Ascending aorta (tissue), 2 donors: ENCODE results near the gene NCAPG. TPM values are rescaled to one million over a fixed set of nuclear protein-coding genes. Genes with fewer than 3 reads are reported as not detected.

Experiments used
- DNase-seq, 2 donors: peaks; one replicate each; pipeline ENCODE4 v3.0.0-alpha.2; 2019; ENCODE audit warnings: low spot score in 2 of 2
- H3K27ac ChIP-seq, 2 donors: fragments of 200-600 bp; sonication (generic); one replicate each; pipeline ENCODE4 v1.5.1; 2016 to 2017; ENCODE audit warnings: mild to moderate bottlenecking in 1 of 2
- H3K27me3 ChIP-seq: fragments of 200-600 bp; sonication (generic); one replicate; pipeline ENCODE4 v1.5.1; 2017
- H3K36me3 ChIP-seq, 2 donors: fragments of 200-600 bp; sonication (generic); one replicate each; pipeline ENCODE4 v1.5.1; 2016
- H3K4me1 ChIP-seq, 2 donors: fragments of 200-600 bp; sonication (generic); one replicate each; pipeline ENCODE4 v1.5.1; 2016 to 2017; ENCODE audit warnings: mild to moderate bottlenecking in 1 of 2
- H3K4me3 ChIP-seq, 2 donors: fragments of 200-600 bp; sonication (generic); one replicate each; pipeline ENCODE4 v1.5.1; 2016 to 2017; ENCODE audit warnings: mild to moderate bottlenecking in 1 of 2
- H3K9me3 ChIP-seq, 2 donors: fragments of 200-600 bp; sonication (generic); one replicate each; pipeline ENCODE4 v1.5.1; 2016
- CTCF ChIP-seq, 3 experiments: fragments of 200-600 bp in 2 of 3; fragments of 450-650 bp in 1 of 3; sonication (generic) in 2 of 3; IDR thresholded peaks; one replicate each; pipeline ENCODE4 v1.5.1; 2016 to 2019; ENCODE audit warnings: antibody characterized with exemption in 3 of 3, mild to moderate bottlenecking in 1 of 3, moderate library complexity in 1 of 3
- intact Hi-C: fragments of 100-400 bp; cut with DNase I; formaldehyde crosslinking; loops from one replicate; pipeline ENCODE4 v1.15.1; 2023
- total RNA-seq: library from RNA; depleted of rRNA; stranded (reverse); fragments of >200 nt; gene quantifications from one replicate; pipeline ENCODE4 v1.1.0, GENCODE V29; 2016

NCAPG gene, protein sequence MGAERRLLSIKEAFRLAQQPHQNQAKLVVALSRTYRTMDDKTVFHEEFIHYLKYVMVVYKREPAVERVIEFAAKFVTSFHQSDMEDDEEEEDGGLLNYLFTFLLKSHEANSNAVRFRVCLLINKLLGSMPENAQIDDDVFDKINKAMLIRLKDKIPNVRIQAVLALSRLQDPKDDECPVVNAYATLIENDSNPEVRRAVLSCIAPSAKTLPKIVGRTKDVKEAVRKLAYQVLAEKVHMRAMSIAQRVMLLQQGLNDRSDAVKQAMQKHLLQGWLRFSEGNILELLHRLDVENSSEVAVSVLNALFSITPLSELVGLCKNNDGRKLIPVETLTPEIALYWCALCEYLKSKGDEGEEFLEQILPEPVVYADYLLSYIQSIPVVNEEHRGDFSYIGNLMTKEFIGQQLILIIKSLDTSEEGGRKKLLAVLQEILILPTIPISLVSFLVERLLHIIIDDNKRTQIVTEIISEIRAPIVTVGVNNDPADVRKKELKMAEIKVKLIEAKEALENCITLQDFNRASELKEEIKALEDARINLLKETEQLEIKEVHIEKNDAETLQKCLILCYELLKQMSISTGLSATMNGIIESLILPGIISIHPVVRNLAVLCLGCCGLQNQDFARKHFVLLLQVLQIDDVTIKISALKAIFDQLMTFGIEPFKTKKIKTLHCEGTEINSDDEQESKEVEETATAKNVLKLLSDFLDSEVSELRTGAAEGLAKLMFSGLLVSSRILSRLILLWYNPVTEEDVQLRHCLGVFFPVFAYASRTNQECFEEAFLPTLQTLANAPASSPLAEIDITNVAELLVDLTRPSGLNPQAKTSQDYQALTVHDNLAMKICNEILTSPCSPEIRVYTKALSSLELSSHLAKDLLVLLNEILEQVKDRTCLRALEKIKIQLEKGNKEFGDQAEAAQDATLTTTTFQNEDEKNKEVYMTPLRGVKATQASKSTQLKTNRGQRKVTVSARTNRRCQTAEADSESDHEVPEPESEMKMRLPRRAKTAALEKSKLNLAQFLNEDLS
- total RNA-seq: not detected

DNA sequence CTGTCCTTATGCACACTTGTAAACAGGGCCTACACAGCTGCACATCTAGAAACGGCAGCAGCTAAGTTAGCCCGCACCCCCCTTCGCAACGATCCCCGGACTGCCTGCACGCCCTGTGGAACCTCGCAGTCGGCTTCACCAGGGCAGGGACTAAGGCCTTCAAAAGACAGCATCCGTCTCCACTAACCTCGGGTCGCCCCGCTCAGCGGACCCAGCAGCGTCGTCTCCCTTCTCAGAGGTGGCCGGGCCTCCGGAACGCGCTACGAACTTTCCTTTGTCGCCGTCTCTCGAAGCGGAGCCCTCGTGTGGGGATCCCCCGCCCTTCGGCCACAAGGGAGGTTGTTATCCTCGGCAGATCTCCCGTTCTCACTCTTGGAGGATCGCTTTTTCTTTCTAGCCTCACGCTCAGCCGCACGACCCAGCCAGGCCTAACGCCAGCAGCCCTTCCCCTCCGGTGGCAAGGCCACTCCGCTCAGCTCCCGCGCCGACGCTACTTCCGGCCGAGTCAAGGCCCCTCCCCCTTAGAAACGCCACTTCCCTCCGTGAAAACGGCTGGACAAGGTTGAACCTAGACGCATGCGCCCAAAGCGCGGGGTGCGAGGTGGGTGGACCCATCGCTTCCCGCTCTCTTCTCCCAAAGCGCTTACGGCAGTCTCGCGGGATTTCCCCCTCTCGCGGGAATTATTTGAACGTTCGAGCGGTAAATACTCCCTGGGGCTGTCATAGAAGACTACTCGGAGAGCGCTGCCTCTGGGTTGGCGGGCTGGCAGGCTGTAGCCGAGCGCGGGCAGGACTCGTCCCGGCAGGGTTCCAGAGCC lies at the start of gene NCAPG, which contains the start of gene DCAF16:
NCAPG (plus strand) TSS at position 720 of the 818 bp plus-strand sequence. CDS start 99 bp downstream, outside the sequence.
DCAF16 (minus strand) TSS at position 498 of the 818 bp plus-strand sequence. CDS start 6,616 bp downstream, outside the sequence.
- peak within 1 kb of the TSS; percentile 91 to 94 for H3K27ac ChIP-seq
- peak within 1 kb of the TSS; percentile 72 to 83 for H3K4me3 ChIP-seq
- no peaks in the 10 kb centered on the region for H3K9me3 ChIP-seq
- H3K36me3 ChIP-seq: no peaks in the 10 kb centered on the region
- no peak for TF ChIP-seq CTCF (IDR thresholded peaks at IDR 0.05)
- peak; percentile 95 to 100 for DNase-seq
- peaks cover 9 to 26% of the 10 kb centered on the region in 2 donors for H3K4me1 ChIP-seq
- no peaks in the 10 kb centered on the region for H3K27me3 ChIP-seq
- intact Hi-C loops: loop anchor here (1.0 to 5.0 kb wide), 5 partner anchors 196 to 1578 kb away; partner anchors contain the start of genes LAP3 and MED28

GRCh38 chr4:17761062-17761461 lies 49.7 kb upstream of the NCAPG start:
- Histone ChIP-seq H3K9me3 (no peaks in the 10 kb centered on the region), H3K36me3 (no peaks in the 10 kb centered on the region), H3K27me3 (no peaks in the 10 kb centered on the region), H3K4me1 (no peaks in the 10 kb centered on the region), H3K27ac (no peak overlapping the region), H3K4me3 (no peak overlapping the region)
- TF ChIP-seq CTCF (IDR thresholded peaks at IDR 0.05): no peak
- intact Hi-C loops: no loop called here
- no peak for DNase-seq

- Histone ChIP-seq H3K27me3 (no peaks in the 10 kb centered on the region), H3K36me3 (no peaks in the 10 kb centered on the region), H3K4me1 (no peaks in the 10 kb centered on the region), H3K27ac (no peak overlapping the region), H3K4me3 (no peak overlapping the region), H3K9me3 (peaks cover 0 to 5% of the 10 kb centered on the region in 2 donors)
- no peak for DNase-seq
- intact Hi-C loops: no loop called here
- no peak for TF ChIP-seq CTCF (IDR thresholded peaks at IDR 0.05)
Observed at GRCh38 chr4:17762726-17763125, 48.1 kb upstream of the NCAPG start.

DNA sequence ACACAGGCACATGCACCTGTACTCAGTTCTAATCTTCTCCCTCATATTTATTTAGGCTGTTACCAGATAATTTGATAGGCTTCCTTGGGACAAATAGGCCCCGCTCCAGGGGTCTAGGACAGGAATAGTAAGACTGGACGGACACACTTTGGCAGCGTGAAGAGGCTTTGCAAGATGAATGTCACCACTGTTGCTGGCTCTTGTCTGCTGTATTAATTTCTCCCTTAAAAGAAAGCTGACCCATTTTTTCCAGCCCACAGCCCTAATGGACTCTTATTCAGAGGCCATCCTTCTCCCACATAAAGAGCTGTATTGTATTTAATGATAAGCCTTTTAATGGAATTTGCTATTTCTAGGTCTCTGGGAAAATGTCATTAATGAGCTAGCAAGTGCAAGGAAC lies 47.4 kb upstream of the NCAPG start:
- intact Hi-C loops: no loop called here
- TF ChIP-seq CTCF (IDR thresholded peaks at IDR 0.05): no peak
- H3K36me3 ChIP-seq: no peaks in the 10 kb centered on the region
- H3K4me1 ChIP-seq: no peaks in the 10 kb centered on the region
- H3K4me3 ChIP-seq: no peak overlapping the region
- H3K27me3 ChIP-seq: no peaks in the 10 kb centered on the region
- no peak overlapping the region for H3K27ac ChIP-seq
- peaks cover 0 to 5% of the 10 kb centered on the region in 2 donors for H3K9me3 ChIP-seq
- no peak for DNase-seq

- no peak for DNase-seq
- no peaks in the 10 kb centered on the region for H3K36me3 ChIP-seq
- H3K4me3 ChIP-seq: no peak overlapping the region
- H3K27me3 ChIP-seq: no peaks in the 10 kb centered on the region
- intact Hi-C loops: no loop called here
- no peak for TF ChIP-seq CTCF (IDR thresholded peaks at IDR 0.05)
- H3K9me3 ChIP-seq: peaks cover 0 to 5% of the 10 kb centered on the region in 2 donors
- H3K27ac ChIP-seq: no peak overlapping the region
- no peaks in the 10 kb centered on the region for H3K4me1 ChIP-seq
Observed at GRCh38 chr4:17763931-17764330, 46.8 kb upstream of the NCAPG start.
